Stimulated activated CD8-positive, alpha-beta memory T cell treated with anti-CD3 and anti-CD28 coated beads, Interleukin-15, amount 100 ng/mL, for 48 hours (primary cell): ENCODE results near the gene MBNL1.

Experiments used
- DNase-seq, 2 donors: peaks; one replicate each; pipeline ENCODE4 v3.0.0-alpha.2; 2020; ENCODE audit warnings: low read depth in 2 of 2

Gene MBNL1

GRCh38 chr3:152480282-152480953 lies 211.7 kb downstream of the MBNL1 start:
- no peak for DNase-seq

GRCh38 chr3:152486364-152486763 lies 217.6 kb downstream of the MBNL1 start:
- DNase-seq, result no peak

GRCh38 chr3:152488449-152488848 lies 219.7 kb downstream of the MBNL1 start:
- DNase-seq, result no peak

GRCh38 chr3:152491922-152492321 lies 223.2 kb downstream of the MBNL1 start:
- DNase-seq, result no peak

GRCh38 chr3:152496286-152496685 lies 227.6 kb downstream of the MBNL1 start:
- no peak for DNase-seq

- DNase-seq, result no peak
Measured at GRCh38 chr3:152496716-152497115, 228.0 kb downstream of the MBNL1 start.

GRCh38 chr3:152497457-152497856 lies 228.7 kb downstream of the MBNL1 start:
- DNase-seq, result no peak

- DNase-seq, result no peak
Measured at GRCh38 chr3:152497890-152498289, 229.2 kb downstream of the MBNL1 start.

- DNase-seq, result no peak
Measured at GRCh38 chr3:152499791-152500385, 231.2 kb downstream of the MBNL1 start.

GRCh38 chr3:152505926-152506325 lies 237.2 kb downstream of the MBNL1 start:
- peak; percentile 13 to 42 for DNase-seq

- DNase-seq, result no peak
Measured at GRCh38 chr3:152508705-152509104, 240.0 kb downstream of the MBNL1 start.

GRCh38 chr3:152511904-152512303 lies 243.2 kb downstream of the MBNL1 start:
- no peak for DNase-seq

GRCh38 chr3:152513301-152513960 lies 244.7 kb downstream of the MBNL1 start:
- DNase-seq, result no peak
